Endothelial cell of umbilical vein (primary cell): ENCODE data around the gene TTLL4. TPM values are rescaled to one million over a fixed set of nuclear protein-coding genes. Genes with fewer than 3 reads are reported as not detected.

ENCODE experiments used
- BruUV-seq: library from RNA; stranded (reverse); fragments of 400-500 nt; replicated peaks from 2 replicates; lab custom pipeline; 2021; lab: Mats Ljungman, UMichigan
- CTCF ChIA-PET: fragments of 300-600, 350-600 bp; sonication (Branson Sonifier 250); formaldehyde crosslinking; loops from one replicate; lab custom pipeline; 2021; ENCODE audit warnings: antibody characterized with exemption, inconsistent platforms; lab: Charles Lee
- POLR2A ChIA-PET: fragments of 300-600, 350-600 bp; sonication (Branson Sonifier 250); formaldehyde crosslinking; loops from one replicate; lab custom pipeline; 2021; ENCODE audit warnings: antibody characterized with exemption, inconsistent platforms; lab: Charles Lee
- DNase-seq: peaks from one replicate; pipeline ENCODE4 v3.0.0-alpha.2; 2011; ENCODE audit warnings: low read depth, low spot score
- FAIRE-seq: peaks from 2 replicates; lab custom pipeline; 2011; peaks lifted over from hg19 to GRCh38; lab: Jason Lieb, UNC
- H2AFZ ChIP-seq: 2 replicates; pipeline ENCODE4 v1.6.0; 2012; ENCODE audit warnings: low read depth, low read length, control low read depth, inconsistent platforms
- H3K27ac ChIP-seq: 2 replicates; pipeline ENCODE4 v1.5.1; 2011; ENCODE audit warnings: low read depth, mild to moderate bottlenecking, control low read depth, low read length, moderate library complexity; ENCODE audit not compliant: insufficient read depth
- H3K27me3 ChIP-seq, 2 experiments: 2 replicates each; pipeline versions ENCODE4 v1.6.0 to v1.6.1; 2011; ENCODE audit warnings: low read length in 2 of 2, mixed read lengths in 1 of 2; ENCODE audit not compliant: control insufficient read depth in 2 of 2, insufficient read depth in 2 of 2
- H3K36me3 ChIP-seq, 2 experiments: 2 replicates in 1 of 2; 3 replicates in 1 of 2; pipeline ENCODE4 v1.5.1; 2011; ENCODE audit warnings: low read length in 2 of 2, mild to moderate bottlenecking in 1 of 2, moderate library complexity in 1 of 2; ENCODE audit not compliant: control insufficient read depth in 2 of 2, insufficient read depth in 2 of 2; ENCODE audit errors: extremely low read depth in 1 of 2
- H3K4me1 ChIP-seq: 3 replicates; pipeline ENCODE4 v1.5.1; 2011; ENCODE audit warnings: mild to moderate bottlenecking, low read length; ENCODE audit not compliant: control insufficient read depth, insufficient read depth; ENCODE audit errors: extremely low read depth
- H3K4me2 ChIP-seq: 2 replicates; pipeline ENCODE4 v1.6.1; 2011; ENCODE audit warnings: low read length, control low read depth, mixed read lengths; ENCODE audit not compliant: insufficient read depth
- H3K4me3 ChIP-seq, 3 experiments: fragments of 200-600 bp in 1 of 3; sonication (generic), shearing (Covaris generic) in 1 of 3; replicated peaks in 1 of 3; 2 replicates each; pipeline ENCODE4 v1.5.1; 2011 to 2016; ENCODE audit warnings: control low read depth in 3 of 3, low read length in 3 of 3, mild to moderate bottlenecking in 2 of 3, inconsistent platforms in 1 of 3, low read depth in 1 of 3, moderate library complexity in 1 of 3; ENCODE audit not compliant: insufficient read depth in 1 of 3
- H3K79me2 ChIP-seq: 2 replicates; pipeline ENCODE4 v1.6.0; 2012; ENCODE audit warnings: low read length, inconsistent platforms; ENCODE audit not compliant: control insufficient read depth, insufficient read depth
- H3K9ac ChIP-seq: replicated peaks from 2 replicates; pipeline ENCODE3; 2011; ENCODE audit warnings: low read length, control low read depth; ENCODE audit not compliant: insufficient read depth; ENCODE audit errors: extremely low read depth
- H3K9me1 ChIP-seq: replicated peaks from 3 replicates; pipeline ENCODE4 v1.6.0; 2011; ENCODE audit warnings: mild to moderate bottlenecking, low read length; ENCODE audit not compliant: control insufficient read depth, insufficient read depth; ENCODE audit errors: extremely low read depth
- H3K9me3 ChIP-seq: replicated peaks from 2 replicates; pipeline ENCODE4 v1.5.1; 2012; ENCODE audit warnings: low read length, inconsistent platforms; ENCODE audit not compliant: control insufficient read depth, insufficient read depth
- H4K20me1 ChIP-seq: replicated peaks from 2 replicates; pipeline ENCODE3; 2011; ENCODE audit warnings: mild to moderate bottlenecking, low read length; ENCODE audit not compliant: control insufficient read depth, insufficient read depth; ENCODE audit errors: extremely low read depth
- CTCF ChIP-seq, 2 donors: IDR thresholded peaks; 1 replicate in 1 of 2; 2 replicates in 1 of 2; pipeline ENCODE4 v1.5.1; 2011; ENCODE audit warnings: low read length in 2 of 2, mild to moderate bottlenecking in 2 of 2, moderate library complexity in 2 of 2, control low read depth in 1 of 2, inconsistent platforms in 1 of 2, low read depth in 1 of 2; ENCODE audit not compliant: insufficient read depth in 1 of 2; ENCODE audit errors: extremely low read depth in 1 of 2
- EZH2 ChIP-seq: IDR thresholded peaks from 2 replicates; pipeline ENCODE4 v1.6.1; 2012; ENCODE audit warnings: borderline replicate concordance, low read depth, mild to moderate bottlenecking, moderate library complexity, low read length, inconsistent platforms; ENCODE audit not compliant: severe bottlenecking
- FOS ChIP-seq: IDR thresholded peaks from 2 replicates; pipeline ENCODE4 v1.6.1; 2011; ENCODE audit warnings: mild to moderate bottlenecking, low read length, moderate library complexity, borderline replicate concordance; ENCODE audit not compliant: insufficient read depth
- GATA2 ChIP-seq: IDR thresholded peaks from 2 replicates; pipeline ENCODE4 v1.7.0; 2011; ENCODE audit warnings: low read depth, mild to moderate bottlenecking, moderate library complexity, mixed read lengths, low read length; ENCODE audit not compliant: insufficient read length, insufficient read depth
- JUN ChIP-seq: IDR thresholded peaks from 2 replicates; pipeline ENCODE4 v1.6.1; 2011; ENCODE audit warnings: borderline replicate concordance, low read depth; ENCODE audit not compliant: insufficient read length, insufficient read depth
- MYC ChIP-seq: IDR thresholded peaks from one replicate; pipeline ENCODE4 v1.6.1; 2011; ENCODE audit warnings: mild to moderate bottlenecking, low read depth, low read length
- POLR2A ChIP-seq: IDR thresholded peaks from 2 replicates; pipeline ENCODE4 v1.6.1; 2012; ENCODE audit warnings: low read depth, mild to moderate bottlenecking, control low read depth, low read length
- POLR2AphosphoS5 ChIP-seq: IDR thresholded peaks from 2 replicates; pipeline ENCODE4 v1.6.1; 2012; ENCODE audit warnings: low read depth, mild to moderate bottlenecking, control low read depth, low read length, moderate library complexity; ENCODE audit not compliant: insufficient read depth
- dilution Hi-C: fragments of 300-500 bp; cut with MboI; formaldehyde crosslinking; loops from one replicate; pipeline ENCODE4 v1.15.0; 2019; ENCODE audit warnings: low sequenced_read_pairs; ENCODE audit not compliant: extremely low pct_ligation_motif_present
- intact Hi-C: fragments of 100-400 bp; cut with micrococcal nuclease; formaldehyde crosslinking; loops from one replicate; pipeline ENCODE4 v1.10.0; 2022
- polyA plus RNA-seq, 4 experiments: library from polyadenylated mRNA; depleted of rRNA in 3 of 4; stranded (reverse) in 3 of 4; unstranded in 1 of 4; fragments of >200 nt; gene quantifications; 2 replicates each; pipeline versions ENCODE4 v1.2.1 to v1.2.3, GENCODE V29; 2011 to 2012; ENCODE audit warnings: missing spikeins in 1 of 4
- total RNA-seq: library from RNA; stranded (reverse); gene quantifications from 2 replicates; pipeline ENCODE4 v1.2.3, GENCODE V29; 2021
- TF ChIP-seq, protein P1 (sequence below): IDR thresholded peaks from 2 replicates; pipeline ENCODE4 v1.6.1; 2011; ENCODE audit not compliant: insufficient read depth, insufficient read length

TTLL4 gene
- total and polyA plus RNA-seq, 2 donors (not counting 3 experiments of a cell fraction or from before 2014, with no cell fraction given) = 26.7 to 45.0 TPM

- Histone ChIP-seq H3K9ac (no peak overlapping the region), H2AFZ (no peak overlapping the region), H3K79me2 (no peaks in the 10 kb centered on the region), H3K9me1 (no peaks in the 10 kb centered on the region), H3K27me3 (no peaks in the 10 kb centered on the region), H3K9me3 (no peaks in the 10 kb centered on the region), H3K4me2 (no peak overlapping the region), H3K36me3 (no peaks in the 10 kb centered on the region), H4K20me1 (no peaks in the 10 kb centered on the region), H3K4me1 (peaks cover 6% of the 10 kb centered on the region), H3K27ac (no peak overlapping the region), H3K4me3 (no peak overlapping the region)
- FAIRE-seq (no peak), DNase-seq (no peak)
- dilution Hi-C loops = no loop called here
- CTCF ChIA-PET = interaction anchor here (1.5 to 5.8 kb wide), 2 partner anchors 70 kb away, joined by 7 to 22 read pairs; no protein-coding TSS in a partner anchor
- no TSS peak for BruUV-seq
- intact Hi-C loops = no loop called here
- TF ChIP-seq POLR2A (no peak), GATA2 (no peak), CTCF (IDR thresholded peaks at IDR 0.05; ENCODE audit: extremely low read depth in 1 of 2, insufficient read depth in 1 of 2, low read depth in 1 of 2, low read length in 2 of 2) (no peak), EZH2 (no peak), POLR2AphosphoS5 (no peak), JUN (no peak), MYC (no peak), FOS (no peak)
- TF ChIP-seq, protein P1, sequence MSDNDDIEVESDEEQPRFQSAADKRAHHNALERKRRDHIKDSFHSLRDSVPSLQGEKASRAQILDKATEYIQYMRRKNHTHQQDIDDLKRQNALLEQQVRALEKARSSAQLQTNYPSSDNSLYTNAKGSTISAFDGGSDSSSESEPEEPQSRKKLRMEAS = no peak
- POLR2A ChIA-PET = no interaction called here
These were observed 66.8 kb downstream of the TTLL4 start for GRCh38 chr2:218777276-218777990.
